Fibroblast of the aortic adventitia (primary cell): ENCODE measurements around the gene HSF4. TPM values are rescaled to one million over a fixed set of nuclear protein-coding genes. Genes with fewer than 3 reads are reported as not detected.

Experiments
- DNase-seq: peaks from one replicate; pipeline ENCODE4 v3.0.0-alpha.2; 2010; ENCODE audit warnings: low read depth
- H3K4me3 ChIP-seq: 2 replicates; pipeline ENCODE4 v1.5.1; 2011; ENCODE audit warnings: low read depth, mild to moderate bottlenecking, control low read depth, low read length, moderate library complexity
- total RNA-seq: library from RNA; depleted of rRNA; stranded (reverse); fragments of >200 nt; gene quantifications from 2 replicates; pipeline ENCODE4 v1.2.3, GENCODE V29; 2012; ENCODE audit warnings: low replicate concordance
- TF ChIP-seq, protein P1 (sequence below): IDR thresholded peaks from 2 replicates; pipeline ENCODE4 v1.5.1; 2011; ENCODE audit warnings: mild to moderate bottlenecking, low read length, control low read depth, inconsistent platforms; ENCODE audit not compliant: insufficient read depth

HSF4 gene
- total RNA-seq, 1 donor = 6.4 TPM

DNA sequence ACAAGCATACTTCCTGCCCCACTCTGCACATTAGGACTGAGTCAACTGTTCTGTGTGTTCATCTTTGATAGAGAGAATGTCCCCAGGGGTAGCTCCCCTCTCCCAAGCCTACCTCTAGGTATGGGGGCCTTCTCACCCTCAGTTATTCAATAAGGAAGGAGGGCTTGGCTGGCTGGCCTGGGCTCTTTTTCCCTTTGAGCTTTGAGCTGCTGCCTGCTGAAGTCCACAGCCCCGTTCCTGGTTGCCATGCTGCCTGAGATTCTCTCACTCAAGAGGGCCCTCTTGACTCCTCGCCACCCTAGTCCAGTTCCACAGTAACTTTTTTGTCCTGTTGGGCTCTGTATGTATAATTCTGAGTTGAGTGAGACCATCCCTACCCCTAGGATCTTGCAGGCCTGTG lies 18.8 kb upstream of the HSF4 start:
- DNase-seq = no peak
- no peak overlapping the region for H3K4me3 ChIP-seq
- TF ChIP-seq, protein P1, sequence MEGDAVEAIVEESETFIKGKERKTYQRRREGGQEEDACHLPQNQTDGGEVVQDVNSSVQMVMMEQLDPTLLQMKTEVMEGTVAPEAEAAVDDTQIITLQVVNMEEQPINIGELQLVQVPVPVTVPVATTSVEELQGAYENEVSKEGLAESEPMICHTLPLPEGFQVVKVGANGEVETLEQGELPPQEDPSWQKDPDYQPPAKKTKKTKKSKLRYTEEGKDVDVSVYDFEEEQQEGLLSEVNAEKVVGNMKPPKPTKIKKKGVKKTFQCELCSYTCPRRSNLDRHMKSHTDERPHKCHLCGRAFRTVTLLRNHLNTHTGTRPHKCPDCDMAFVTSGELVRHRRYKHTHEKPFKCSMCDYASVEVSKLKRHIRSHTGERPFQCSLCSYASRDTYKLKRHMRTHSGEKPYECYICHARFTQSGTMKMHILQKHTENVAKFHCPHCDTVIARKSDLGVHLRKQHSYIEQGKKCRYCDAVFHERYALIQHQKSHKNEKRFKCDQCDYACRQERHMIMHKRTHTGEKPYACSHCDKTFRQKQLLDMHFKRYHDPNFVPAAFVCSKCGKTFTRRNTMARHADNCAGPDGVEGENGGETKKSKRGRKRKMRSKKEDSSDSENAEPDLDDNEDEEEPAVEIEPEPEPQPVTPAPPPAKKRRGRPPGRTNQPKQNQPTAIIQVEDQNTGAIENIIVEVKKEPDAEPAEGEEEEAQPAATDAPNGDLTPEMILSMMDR = no peak

GRCh38 chr16:67146523-67147357 lies 17.8 kb upstream of the HSF4 start:
- TF ChIP-seq, protein P1 = peak; percentile 6
- no peak for DNase-seq
- no peak overlapping the region for H3K4me3 ChIP-seq

- DNase-seq = no peak
- no peak overlapping the region for H3K4me3 ChIP-seq
- TF ChIP-seq, protein P1 = no peak
These were observed 17.0 kb upstream of the HSF4 start for GRCh38 chr16:67147437-67148140.

DNA sequence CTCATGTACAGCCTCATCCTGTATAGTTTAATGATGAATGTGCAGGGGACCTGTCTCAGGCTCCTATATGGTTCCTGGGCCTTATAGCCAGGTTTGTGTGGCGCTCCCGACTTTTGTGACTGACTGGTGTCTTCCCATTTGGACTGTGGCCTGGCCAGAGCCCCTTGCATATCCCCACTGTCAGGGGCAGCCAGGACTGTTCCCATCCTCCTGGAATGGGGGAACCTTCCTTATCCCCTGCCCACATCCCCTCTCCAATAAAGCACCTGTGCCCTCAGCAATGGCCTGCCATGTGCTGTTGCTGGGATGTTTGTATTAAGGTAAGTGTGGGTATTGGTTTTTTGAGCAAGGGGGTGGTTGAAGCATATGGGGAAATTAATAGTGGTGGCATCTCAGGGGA lies 16.3 kb upstream of the HSF4 start:
- H3K4me3 ChIP-seq = no peak overlapping the region
- no peak for DNase-seq
- TF ChIP-seq, protein P1 = no peak

DNA sequence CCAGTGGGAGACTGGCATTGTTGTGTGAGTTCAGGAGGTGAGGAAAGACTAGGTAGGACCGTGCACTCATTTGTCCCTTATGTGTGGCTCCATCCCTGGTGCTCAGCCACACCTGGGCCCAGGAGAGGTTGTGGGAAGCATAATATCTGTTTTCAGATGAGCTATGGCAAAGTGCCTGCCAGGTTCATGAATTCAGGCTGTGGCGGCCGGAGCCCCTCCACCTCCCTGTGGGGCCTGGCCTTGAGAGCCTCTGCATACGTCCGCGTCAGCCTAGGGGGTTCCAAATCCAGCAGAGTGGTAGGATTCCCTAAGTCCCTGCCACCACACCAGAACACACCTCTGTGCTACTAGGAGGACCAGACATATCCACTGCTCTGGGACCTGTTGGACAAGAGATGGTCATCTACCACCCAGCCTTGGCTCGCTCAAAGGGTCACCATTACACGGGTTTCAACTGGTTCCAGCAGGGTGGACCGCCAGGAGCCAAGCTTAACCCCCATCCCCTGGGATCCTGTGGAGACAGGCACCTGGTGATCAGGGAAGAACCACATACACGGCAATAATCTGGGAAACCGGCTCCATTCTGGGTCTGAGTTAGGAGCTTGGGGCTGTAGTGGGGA lies 15.8 kb upstream of the HSF4 start:
- DNase-seq = no peak
- H3K4me3 ChIP-seq = no peak overlapping the region
- TF ChIP-seq, protein P1 = no peak

- peak overlapping the region; percentile 73 for H3K4me3 ChIP-seq
- DNase-seq = no peak
- TF ChIP-seq, protein P1 = no peak
These were observed 15.1 kb upstream of the HSF4 start for GRCh38 chr16:67149276-67150046.
